DMS114 treated with DMSO at 0.1 percent for 48 hours (cell line): ENCODE data around the gene RUFY4.
"Not testable (repeated sequence)": the region's sequence is repeated elsewhere in the genome, so short reads cannot be mapped to it uniquely, and the experiment has no call there.

Experiments
- DNase-seq: peaks from one replicate; lab custom pipeline; 2025; ENCODE audit not compliant: unreplicated experiment; lab: John Stamatoyannopoulos, UW

Gene RUFY4

DNA sequence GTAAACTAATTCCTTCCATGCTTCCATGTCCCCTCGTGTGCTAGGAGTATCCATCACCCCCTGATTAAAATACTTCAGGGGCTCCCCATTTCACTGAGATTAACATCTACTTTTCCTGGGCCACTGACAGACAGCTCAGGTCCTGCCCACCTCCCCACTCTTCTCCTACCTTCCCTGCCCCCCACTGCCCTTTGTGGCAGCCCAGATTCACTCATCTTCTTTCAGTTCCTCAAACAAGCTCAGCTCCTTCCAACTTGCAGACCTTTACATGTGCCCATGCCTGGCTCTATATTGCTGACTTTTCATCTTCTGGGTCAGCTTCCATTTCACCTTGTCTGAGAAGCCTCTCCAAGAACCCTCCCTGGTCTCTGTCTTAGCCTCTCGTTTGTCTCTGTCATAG, 12.0 kb downstream of the RUFY4 start:
- no peak for DNase-seq

DNA sequence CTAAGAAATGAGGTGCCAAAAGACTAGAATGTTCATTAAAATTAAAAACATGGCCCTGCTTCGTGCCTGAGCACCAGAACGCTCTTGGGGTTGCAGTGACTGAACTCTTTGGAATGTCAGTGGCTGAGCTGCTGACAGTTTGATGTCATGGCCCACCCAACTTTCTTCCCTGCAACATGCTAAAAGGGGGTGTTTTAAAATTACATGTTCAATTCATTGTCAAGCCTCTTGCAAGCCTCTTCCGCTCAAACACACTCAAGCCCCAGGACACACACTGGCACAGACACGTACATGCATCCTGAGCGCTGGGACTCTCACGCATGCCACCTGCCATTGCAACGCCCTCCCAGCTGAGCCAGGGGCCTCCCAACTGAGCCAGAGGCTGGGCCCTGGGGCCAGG, 12.6 kb downstream of the RUFY4 start:
- DNase-seq, result no peak

DNA sequence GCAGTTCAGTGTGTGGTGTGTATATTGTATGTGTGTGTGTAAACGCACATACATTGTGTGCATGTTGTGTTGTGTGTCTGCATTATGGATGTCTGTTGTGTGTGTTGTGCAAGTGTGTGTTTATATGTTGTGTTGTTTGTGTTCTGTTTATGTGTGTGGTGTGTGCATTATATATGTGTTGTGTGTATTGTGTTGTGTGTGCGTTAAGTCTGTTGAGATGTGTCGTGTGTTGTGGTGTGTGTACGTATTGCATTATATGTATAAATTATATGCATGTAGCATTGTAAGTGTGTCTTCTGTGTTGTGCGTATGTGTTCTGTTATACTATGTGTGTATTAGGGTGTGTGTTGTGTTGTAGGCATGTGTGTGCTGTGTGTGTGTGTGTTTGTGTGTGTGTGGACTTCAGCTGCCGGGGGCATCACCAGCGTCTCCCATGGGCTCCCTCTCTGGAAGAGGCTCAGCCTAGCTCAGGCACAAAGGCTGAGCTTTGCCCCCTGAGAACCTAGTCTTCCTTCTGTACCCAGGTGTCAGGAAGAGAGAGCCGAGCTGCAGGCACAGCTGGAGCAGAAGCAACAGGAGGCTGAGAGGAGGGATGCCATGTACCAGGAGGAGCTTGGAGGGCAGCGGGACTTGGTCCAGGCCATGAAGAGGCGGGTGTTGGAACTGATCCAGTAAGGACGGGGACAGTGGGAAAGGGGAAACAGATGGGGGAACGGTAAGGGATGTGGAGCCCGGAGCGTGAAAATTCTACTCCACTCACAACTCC, 13.7 kb downstream of the RUFY4 start:
- no peak for DNase-seq

DNA sequence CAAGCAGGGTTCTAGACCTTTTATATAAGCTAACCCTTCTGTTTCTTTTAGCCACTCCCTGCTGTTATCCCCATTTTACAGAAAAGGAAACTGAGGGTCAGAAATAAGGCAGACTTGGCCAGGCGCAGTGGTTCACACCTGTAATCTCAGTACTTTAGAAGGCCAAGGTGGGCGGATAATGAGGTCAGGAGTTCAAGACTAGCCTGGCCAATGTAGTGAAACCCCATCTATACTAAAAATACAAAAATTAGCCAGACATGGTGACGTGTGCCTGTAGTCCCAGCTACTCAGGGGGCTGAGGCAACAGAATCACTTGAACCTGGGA, 14.3 kb downstream of the RUFY4 start:
- DNase-seq, result no peak

DNA sequence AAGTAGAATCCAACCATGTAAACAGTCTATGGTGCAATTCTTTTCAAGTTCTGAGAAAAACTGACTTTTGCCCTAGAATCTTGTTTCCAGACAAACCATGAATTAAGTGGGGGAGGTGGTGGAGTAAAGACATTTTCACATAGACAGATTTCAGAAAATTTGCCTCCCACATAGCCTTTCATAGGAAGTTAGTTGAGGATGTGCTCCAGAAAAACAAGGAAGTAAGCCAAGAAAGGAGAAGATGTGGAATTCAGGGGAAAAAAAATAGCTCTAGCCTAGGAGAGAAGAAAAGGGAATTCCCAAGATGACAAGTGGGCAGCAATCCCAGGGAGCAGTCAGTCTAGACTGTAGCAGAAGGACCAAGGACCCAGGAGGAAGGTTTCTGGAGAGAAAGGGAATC, 17.4 kb downstream of the RUFY4 start:
- no peak for DNase-seq

DNA sequence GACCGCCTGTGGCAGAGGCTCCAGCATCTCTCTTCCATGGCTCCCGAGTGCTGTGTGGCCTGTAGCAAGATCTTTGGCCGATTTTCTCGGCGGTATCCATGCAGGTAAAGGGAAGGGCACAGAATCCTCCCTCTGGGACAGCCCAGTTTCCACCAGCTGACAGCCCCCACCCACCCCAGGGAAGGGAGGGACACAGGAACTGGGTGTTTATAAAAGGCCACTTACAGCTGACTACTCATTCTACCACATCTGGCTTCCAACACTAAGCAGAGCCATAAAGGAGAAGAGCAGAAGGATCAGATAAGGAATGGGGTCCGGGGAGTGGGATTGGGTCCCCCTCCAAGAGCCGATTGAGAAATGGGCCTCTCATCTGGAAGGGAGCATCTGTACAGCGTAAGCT, 20.2 kb downstream of the RUFY4 start:
- DNase-seq, result no peak

DNA sequence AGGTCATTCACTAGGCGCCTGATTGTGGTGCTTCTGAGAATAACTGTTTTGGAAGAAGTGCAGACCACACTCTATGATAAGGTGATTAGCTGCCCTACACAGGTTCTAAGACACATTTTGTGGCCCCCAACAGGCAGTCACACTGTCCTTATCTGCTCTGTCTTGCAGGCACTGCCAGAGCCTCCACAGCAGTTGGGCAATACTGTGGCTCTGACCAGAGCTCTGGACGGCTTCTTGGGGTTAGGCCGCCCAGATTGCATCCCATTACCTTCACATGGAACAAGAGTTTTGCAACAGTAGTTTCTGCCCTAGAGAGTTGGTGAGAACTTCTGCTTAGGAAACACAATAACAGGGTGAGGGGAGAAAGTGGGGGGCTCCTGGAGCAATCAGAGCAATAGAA, 22.7 kb downstream of the RUFY4 start:
- DNase-seq, result no peak

DNA sequence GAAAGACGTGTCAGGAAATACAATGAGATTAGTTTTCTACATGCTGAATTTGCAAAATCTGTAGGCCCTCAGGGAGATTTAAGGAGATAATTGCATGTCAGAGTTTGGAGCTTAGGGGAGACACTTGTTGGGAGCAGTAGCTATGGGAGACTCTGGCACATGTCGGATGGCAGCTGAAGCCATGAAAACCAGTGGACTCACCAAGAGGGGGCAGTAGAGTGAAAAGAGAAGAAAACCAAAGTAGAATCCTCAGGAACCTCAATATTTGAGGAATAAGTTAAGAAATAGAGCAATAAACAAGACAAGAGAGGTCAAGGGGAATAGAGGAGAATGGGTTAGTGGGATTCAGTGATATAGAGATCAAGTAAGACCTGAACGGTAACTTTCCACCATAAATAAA, 24.8 kb downstream of the RUFY4 start:
- no peak for DNase-seq

DNA sequence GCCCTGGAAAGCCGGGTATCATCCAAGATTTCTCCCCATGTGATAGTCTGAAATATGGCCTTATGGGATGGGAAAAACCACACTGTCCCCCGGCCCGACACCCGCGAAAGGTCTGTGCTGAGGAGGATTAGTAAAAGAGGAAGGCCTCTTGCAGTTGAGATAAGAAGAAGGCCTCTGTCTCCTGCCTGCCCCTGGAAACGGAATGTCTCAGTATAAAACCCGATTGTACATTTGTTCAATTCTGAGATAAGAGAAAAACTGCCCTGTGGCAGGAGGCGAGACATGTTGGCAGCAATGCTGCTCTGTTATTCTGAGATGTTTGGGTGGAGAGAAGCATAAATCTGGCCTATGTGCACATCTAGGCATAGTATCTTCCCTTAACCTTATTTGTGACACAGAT, 26.8 kb downstream of the RUFY4 start:
- no peak for DNase-seq

DNA sequence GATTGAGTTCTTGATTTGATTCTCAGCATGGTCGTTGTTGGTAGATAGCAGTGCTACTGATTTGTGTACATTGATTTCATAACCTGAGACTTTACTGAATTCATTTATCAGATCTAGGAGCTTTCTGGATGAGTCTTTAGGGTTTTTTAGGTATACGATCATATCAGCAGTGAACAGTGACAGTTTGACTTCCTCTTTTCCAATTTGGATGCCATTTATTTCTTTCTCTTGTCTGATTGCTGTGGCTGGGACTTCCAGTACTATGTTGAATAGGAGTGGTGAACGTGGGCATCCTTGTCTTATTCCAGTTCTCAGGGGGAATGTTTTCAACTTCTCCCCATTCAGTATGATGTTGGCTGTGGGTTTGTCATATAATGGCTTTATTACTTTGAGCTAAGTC, 28.9 kb downstream of the RUFY4 start:
- DNase-seq, result no peak

DNA sequence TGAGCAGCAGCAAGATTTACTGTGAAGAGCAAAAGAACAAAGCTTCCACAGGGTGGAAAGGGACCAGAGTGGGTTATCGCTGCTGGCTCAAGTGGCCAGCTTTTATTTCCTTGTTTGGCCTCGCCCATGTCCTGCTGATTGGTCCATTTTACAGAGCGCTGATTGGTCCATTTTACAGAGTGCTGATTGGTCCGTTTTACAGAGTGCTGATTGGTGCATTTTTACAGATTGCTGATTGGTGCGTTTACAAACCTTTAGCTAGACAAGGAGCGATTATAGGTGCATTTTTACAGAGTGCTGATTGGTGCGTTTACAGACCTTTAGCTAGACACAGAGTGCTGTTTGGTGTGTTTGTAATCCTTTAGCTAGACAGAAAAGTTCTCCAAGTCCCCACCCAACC, 39.8 kb downstream of the RUFY4 start:
- not testable (repeated sequence) for DNase-seq

DNA sequence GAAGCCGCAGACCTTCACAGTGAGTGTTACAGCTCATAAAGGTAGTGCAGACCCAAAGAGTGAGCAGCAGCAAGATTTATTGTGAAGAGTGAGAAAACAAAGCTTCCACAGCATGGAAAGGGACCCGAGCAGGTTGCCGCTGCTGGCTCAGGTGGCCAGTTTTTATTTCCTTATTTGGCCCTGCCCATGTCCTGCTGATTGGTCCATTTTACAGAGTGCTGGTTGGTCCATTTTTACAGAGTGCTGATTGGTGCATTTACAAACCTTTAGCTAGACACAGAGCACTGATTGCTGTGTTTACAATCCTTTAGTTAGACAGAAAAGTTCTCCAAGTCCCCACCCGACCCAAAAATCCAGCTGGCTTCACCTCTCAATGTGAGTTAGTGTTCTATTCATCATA, 52.7 kb downstream of the RUFY4 start:
- not testable (repeated sequence) for DNase-seq

DNA sequence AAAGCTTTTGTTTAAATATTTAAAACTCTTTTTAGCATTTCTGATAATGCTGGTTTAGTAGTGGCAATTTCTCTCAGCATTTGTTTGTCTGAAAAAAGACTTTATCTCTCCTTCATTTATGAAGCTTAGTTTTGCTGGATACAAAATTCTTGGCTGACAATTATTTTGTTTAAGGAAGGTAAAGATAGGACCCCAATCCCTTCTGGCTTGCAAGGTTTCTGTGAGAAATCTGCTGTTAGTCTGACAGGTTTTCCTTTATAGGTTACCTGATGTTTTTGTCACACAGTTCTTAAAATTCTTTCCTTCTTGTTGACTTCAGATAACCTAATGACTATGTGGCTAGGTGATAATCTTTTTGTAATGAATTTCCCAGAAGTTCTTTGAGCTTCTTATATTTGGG, 53.2 kb downstream of the RUFY4 start:
- DNase-seq, result not testable (repeated sequence)

DNA sequence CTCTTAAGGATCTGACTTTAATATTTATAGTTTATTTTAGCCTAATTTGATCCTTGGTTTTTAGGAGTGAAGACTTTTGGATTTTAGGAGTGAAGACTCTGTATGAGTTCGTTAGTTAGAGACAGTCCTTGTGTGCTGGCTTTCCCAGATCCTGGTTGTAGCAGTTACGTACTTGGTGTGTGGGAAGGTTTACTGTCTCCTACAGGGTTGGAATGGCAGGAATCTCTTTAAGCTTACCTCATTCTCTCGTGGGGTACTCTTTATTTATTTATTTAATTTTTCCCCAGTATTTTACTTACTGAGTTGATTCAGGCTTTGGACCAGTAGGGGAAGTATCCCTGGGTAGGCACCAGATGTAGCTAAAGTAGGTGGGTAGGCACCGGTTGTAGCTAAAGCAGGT, 54.9 kb downstream of the RUFY4 start:
- no peak for DNase-seq

DNA sequence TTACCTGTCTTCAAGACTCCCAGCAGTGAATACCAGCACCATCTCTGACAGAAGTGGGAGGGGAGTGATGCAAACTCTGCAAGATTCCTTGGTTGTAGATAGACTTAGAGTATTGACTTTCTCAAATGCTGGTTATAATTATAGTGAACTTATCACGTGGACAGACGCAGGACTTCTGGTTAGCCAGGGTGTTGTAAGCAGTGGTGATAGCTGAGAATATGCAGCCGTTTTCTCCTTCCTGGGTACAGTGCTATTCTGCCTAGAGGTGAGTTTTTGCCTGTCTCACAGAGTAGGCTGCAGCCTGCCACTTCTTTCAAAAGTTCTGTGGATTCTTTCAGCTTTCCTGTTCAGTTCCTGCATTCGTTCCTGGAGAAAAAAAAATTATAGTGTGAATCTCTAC, 56.0 kb downstream of the RUFY4 start:
- no peak for DNase-seq

DNA sequence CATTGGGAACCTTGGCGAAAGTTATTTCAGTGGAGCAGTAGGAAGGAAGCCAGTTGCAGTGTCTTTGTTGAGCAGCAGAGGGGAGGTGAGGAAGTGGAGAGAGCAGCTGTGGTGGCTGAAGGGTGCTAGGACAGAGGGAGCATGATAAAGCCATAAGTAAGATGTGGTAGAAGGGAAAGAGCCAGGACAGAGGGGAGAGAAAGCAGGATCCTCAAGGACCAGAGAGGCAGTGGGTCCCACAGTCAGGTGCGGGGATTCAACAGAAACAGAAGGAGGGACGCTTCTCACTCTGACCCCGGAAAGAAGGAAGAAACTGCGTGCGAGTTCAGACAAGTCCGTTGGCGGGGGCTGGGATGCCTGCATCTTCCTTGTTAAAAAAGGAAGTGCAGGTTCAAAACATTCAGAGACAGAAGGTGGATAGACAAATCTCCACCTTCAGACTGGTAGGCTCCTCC, 56.6 kb downstream of the RUFY4 start, which contains the start of gene CXCR2:
CXCR2 (plus strand) TSS at position 403 of the 455 bp plus-strand sequence. CDS start 8,774 bp downstream, outside the sequence.
- DNase-seq, result no peak

DNA sequence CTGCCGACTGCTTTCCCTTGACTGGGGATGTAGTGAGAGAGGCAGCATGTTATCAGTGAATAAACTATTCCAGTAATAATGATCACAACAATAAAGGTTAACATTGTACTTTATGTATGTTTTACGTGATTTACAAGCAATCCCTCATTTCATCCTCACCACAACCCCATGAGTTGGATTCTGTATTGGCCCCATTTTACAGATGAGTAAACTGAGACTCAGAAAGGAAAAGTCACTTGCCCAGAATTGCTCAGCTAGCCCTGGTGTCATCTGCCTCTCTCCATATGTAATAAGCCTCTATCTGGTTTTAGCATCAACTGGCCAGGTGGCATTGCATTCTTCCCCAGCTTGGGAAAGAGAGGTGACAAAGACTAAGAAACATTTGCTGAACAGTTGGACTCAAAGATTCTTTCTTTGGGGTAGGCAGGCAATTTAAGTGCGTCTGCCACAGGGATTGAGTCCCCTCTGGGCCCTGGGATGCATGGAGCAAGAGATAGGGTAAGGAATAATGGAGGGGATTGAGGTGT, 58.9 kb downstream of the RUFY4 start:
- no peak for DNase-seq

DNA sequence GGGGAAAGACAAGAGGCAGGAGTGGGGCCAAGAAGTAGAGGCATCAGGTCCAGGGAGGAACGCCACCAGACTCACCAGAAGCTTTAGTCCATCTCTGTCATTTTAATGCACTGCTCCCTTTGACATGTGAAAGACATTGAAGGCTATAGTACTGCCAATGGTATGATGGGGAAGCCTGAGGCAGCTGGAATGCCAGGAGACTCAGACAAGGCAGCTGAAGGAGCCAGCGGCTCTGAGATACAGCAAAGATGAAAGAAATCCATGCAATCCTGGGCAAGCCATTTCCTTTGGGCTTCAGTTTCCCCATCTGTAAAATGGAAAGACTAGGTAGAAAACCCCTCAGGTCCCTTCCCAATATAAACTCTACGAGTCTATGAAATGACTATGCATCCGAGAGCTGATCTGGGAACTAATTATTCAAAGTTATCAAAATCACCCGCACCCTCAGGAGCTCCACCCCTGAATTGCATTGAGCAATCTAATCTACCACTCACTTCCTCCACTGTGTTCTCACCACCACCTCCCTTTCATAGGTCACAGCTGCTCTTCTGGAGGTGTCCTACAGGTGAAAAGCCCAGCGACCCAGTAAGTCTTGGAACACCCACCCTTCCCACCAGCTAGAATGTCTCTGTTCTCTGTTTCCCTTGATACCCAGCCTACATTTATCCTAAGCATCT, 59.9 kb downstream of the RUFY4 start:
- DNase-seq, result no peak

DNA sequence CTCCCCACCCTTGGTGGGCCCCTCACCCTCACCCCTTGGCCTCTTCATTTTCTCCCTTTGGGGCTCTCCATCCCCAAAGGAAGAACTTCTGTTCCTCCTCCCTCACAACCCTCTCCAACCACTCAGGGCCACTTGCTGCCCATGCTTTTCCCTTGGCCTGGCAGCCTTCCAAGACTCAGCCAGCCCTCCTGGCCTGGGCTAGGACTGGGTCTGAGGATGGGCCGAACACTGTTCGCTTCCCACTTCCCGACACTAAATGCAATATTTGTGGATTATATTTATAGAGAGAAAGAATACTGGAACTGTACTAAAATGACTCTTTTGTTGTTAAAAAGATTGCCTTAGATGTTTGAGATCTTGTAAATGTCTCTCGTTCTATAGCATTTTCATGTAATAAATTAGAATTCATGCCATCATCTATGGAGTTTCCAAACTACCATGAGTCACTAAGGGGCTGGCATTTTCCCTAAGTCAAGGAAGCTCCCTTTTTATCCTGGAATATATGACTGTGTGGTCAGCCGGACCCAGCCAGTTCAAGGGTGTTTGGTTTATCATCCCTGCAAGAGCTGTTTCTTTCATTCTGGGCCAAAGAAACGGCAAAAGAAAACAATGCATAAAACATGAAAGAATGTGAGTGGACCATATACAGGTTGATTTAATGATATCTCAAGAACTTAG, 60.5 kb downstream of the RUFY4 start:
- DNase-seq, result no peak

DNA sequence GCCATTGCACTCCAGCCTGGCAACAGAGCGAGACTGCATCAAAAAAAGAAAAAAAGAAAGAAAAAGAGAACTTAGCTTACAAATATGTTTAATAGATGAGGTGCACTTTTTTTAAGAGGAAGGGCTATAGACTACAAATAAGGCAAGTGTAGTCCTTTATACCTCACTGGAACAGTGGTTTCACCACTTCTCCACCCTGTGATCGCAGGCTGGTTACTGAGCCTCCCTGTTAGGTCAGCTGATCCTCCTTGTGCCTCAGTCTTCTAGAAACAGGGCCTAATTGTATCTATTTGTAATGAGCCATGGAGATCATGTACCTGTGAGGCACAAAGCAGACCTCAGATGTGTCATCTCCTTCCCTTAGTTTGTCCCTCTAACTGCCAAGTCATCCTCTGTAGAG, 61.3 kb downstream of the RUFY4 start:
- no peak for DNase-seq

DNA sequence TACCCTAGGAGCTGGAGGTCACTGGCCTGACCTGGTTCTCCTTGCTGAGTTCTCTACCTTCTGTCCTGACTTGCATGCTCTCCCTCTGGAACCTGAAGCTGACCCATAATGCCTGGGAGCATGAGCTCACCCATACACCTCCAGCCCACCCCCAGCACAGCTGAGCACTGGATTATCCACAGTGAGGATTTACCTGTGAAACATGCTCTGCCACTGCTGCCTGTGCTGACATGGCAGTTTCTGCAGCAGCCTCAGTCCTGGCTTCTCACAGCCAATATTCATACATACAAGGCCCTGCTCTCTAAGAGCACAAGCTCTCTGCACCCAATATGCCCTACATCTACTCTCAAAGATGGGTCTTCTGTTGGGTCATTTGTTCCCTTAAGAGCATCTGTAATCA, 61.8 kb downstream of the RUFY4 start:
- no peak for DNase-seq

DNA sequence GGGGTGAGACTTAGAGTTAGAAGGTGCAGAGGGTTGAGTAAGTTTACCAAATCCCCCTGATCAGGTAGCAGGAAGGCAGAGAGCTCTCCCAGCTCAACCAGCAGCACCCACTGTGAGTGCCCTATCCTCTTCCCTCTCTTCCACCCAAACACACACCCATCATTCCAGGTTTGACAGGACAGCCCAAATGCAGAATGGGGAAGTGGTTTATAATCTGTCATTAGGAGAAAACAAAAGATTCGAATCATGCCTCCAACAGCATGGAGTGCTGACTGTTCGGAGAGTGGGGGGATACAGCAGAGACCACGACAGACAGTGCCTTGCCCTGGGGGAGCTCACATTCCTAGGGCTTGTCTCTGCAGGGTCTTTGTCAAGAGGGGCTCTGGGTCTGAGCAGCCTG, 68.5 kb downstream of the RUFY4 start:
- no peak for DNase-seq
